Ishikawa (cell line): ENCODE measurements around the gene RAB6B.

ENCODE experiments used
- CEBPB ChIP-seq: IDR thresholded peaks from 2 replicates; pipeline ENCODE4 v1.6.1; 2012
- CREB1 ChIP-seq: IDR thresholded peaks from 2 replicates; pipeline ENCODE4 v1.6.1; 2012; ENCODE audit warnings: low read depth
- EGR1 ChIP-seq: IDR thresholded peaks from 2 replicates; pipeline ENCODE4 v1.6.1; 2012
- EP300 ChIP-seq: IDR thresholded peaks from 2 replicates; pipeline ENCODE4 v1.6.1; 2012; ENCODE audit warnings: borderline replicate concordance
- FOXM1 ChIP-seq: IDR thresholded peaks from 2 replicates; pipeline ENCODE4 v1.6.1; 2012; ENCODE audit warnings: low read depth, borderline replicate concordance
- MAX ChIP-seq: IDR thresholded peaks from 2 replicates; pipeline ENCODE4 v1.6.1; 2012
- NFIC ChIP-seq: IDR thresholded peaks from 2 replicates; pipeline ENCODE4 v1.6.1; 2012
- RAD21 ChIP-seq: IDR thresholded peaks from 2 replicates; pipeline ENCODE4 v1.6.1; 2012; ENCODE audit warnings: low read depth
- REST ChIP-seq: IDR thresholded peaks from 2 replicates; pipeline ENCODE4 v1.6.1; 2012; ENCODE audit warnings: low read depth, mild to moderate bottlenecking
- TAF1 ChIP-seq: IDR thresholded peaks from 2 replicates; pipeline ENCODE4 v1.6.1; 2012; ENCODE audit warnings: low read depth, mild to moderate bottlenecking
- TCF12 ChIP-seq: IDR thresholded peaks from 2 replicates; pipeline ENCODE4 v1.6.1; 2012; ENCODE audit warnings: low read depth
- TEAD4 ChIP-seq: IDR thresholded peaks from 2 replicates; pipeline ENCODE4 v1.6.1; 2012
- USF1 ChIP-seq: IDR thresholded peaks from 2 replicates; pipeline ENCODE4 v1.6.1; 2012
- YY1 ChIP-seq: IDR thresholded peaks from 2 replicates; pipeline ENCODE4 v1.6.1; 2012; ENCODE audit warnings: low read depth
- ZBTB7A ChIP-seq: IDR thresholded peaks from 2 replicates; pipeline ENCODE4 v1.6.1; 2012; ENCODE audit warnings: low read depth

RAB6B gene

GRCh38 chr3:133880886-133881455, 14.7 kb downstream of the RAB6B start:
- TF ChIP-seq EGR1 (no peak), YY1 (no peak), TEAD4 (no peak), USF1 (no peak)

- no peak for TF ChIP-seq NFIC
- no peak for TF ChIP-seq RAD21
- no peak for TF ChIP-seq EGR1
- no peak for TF ChIP-seq CEBPB
- TF ChIP-seq FOXM1 = no peak
- no peak for TF ChIP-seq TEAD4
- TF ChIP-seq ZBTB7A = no peak
- TF ChIP-seq EP300 = no peak
- no peak for TF ChIP-seq MAX
- TF ChIP-seq TAF1 = no peak
- TF ChIP-seq USF1 = no peak
- no peak for TF ChIP-seq TCF12
- no peak for TF ChIP-seq CREB1
- TF ChIP-seq YY1 = no peak
- TF ChIP-seq REST = no peak
Measured at GRCh38 chr3:133880287-133880686, 15.4 kb downstream of the RAB6B start.

- TF ChIP-seq TAF1 = no peak
- no peak for TF ChIP-seq MAX
- no peak for TF ChIP-seq RAD21
- TF ChIP-seq CREB1 = no peak
- no peak for TF ChIP-seq TEAD4
- TF ChIP-seq FOXM1 = no peak
- TF ChIP-seq USF1 = no peak
- TF ChIP-seq NFIC = no peak
- TF ChIP-seq EP300 = no peak
- no peak for TF ChIP-seq REST
- TF ChIP-seq TCF12 = no peak
Measured at GRCh38 chr3:133878518-133878917, 17.2 kb downstream of the RAB6B start.

GRCh38 chr3:133877221-133877620, 18.5 kb downstream of the RAB6B start:
- TF ChIP-seq EGR1 = no peak
- no peak for TF ChIP-seq USF1
- TF ChIP-seq FOXM1 = no peak
- TF ChIP-seq RAD21 = no peak
- TF ChIP-seq MAX = no peak
- TF ChIP-seq TEAD4 = no peak
- TF ChIP-seq ZBTB7A = no peak
- no peak for TF ChIP-seq REST
- TF ChIP-seq EP300 = no peak
